GM18505 (cell line): ENCODE measurements around the gene GALNT16.

Experiments
- ATAC-seq: cut with Tn5 transposase; IDR thresholded peaks from one replicate; pipeline ENCODE4 v1.9.1; 2021; ENCODE audit not compliant: unreplicated experiment
- POLR2A ChIP-seq: IDR thresholded peaks from 4 replicates; pipeline ENCODE4 v1.6.1; 2011; ENCODE audit warnings: borderline replicate concordance; ENCODE audit not compliant: insufficient read depth, insufficient read length; ENCODE audit errors: extremely low read depth

Gene GALNT16

DNA sequence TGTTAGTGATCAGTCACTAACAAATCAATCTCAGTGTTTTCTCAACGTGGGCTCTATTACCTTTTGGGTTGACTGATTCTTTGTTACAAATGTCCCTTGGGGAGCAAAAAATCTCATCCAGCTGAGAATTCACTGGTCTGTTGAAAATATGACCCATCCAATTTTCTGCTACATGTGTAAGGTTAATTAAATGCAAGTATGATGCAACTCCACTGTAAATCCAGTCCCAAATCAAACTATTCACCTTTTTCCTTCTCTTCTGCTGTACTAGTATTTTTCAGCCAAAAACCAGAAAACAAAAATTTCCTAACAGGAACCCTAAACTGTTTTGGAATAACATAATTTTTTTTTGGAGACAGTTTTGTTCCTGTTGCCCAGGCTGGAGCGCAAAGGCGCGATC is 136.0 kb downstream of the GALNT16 start:
- no peak for TF ChIP-seq POLR2A
- no peak for ATAC-seq

- peak; percentile 88 for TF ChIP-seq POLR2A
- ATAC-seq = peak; percentile 81
These were observed 138.3 kb downstream of the GALNT16 start, which contains the start of the genes ERH and SLC39A9 for GRCh38 chr14:69398053-69398817. TSS of gene ERH (minus strand) at chr14:69398299. CDS start at chr14:69398233, 66 bp downstream. TSS of gene SLC39A9 (plus strand) at chr14:69398692. CDS start at chr14:69399370, 678 bp downstream.

DNA sequence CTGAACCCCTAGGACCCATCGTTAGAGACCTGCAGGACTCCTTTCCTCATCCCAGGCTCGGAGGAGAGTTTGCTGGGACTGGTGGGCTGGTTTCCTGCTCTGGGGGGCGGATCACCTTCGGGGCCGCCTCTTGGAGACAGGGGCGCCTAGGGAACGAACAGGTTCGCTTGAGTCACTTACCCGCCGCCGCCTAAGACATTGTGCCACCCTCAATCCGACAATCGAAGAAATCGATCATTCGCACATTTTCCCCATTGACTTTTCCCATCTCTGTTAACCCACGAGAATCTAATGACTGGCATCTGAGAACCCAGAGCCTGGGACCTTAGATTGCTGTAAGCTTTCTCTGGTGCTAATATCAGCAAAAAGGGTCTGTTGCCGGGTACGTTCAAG is 138.9 kb downstream of the GALNT16 start:
- no peak for TF ChIP-seq POLR2A
- peak; percentile 21 for ATAC-seq

DNA sequence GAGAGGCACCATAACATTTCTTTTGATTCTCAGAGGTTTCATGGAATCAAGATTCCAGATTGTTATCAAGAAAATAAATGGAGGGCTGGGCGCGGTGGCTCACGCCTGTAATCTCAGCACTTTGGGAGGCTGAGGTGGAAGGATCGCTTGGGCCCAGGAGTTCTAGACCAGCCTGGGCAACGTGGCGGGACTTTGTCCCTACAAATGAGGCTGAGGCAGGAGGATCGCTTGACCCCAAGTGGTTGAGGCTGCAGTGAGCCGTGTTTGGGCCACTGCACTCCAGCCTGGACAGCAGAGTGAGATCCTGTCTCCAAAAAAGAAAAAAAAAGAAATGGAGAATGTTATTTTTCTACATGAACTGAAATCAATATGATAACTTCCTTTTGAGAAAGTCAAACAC is 139.8 kb downstream of the GALNT16 start:
- TF ChIP-seq POLR2A = no peak
- no peak for ATAC-seq

DNA sequence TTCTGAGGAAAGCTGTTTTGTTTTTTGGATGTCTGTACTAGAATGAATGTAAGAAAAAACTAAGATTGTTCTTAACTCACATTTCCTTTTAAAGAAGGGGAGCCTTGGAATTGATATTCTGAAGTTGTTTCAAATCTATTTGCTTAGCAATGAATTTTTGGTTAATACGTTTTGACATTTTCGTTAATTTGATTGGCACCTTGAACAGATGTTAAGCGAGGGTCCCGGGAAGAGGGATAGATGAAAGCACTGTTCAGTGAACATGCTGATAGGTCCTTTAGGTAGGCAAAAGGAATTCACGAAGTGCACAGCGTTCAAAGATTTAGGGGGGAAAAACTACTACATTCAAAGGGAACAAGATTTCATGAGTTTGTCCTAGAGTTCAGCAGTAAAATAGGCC is 140.2 kb downstream of the GALNT16 start:
- no peak for ATAC-seq
- no peak for TF ChIP-seq POLR2A

DNA sequence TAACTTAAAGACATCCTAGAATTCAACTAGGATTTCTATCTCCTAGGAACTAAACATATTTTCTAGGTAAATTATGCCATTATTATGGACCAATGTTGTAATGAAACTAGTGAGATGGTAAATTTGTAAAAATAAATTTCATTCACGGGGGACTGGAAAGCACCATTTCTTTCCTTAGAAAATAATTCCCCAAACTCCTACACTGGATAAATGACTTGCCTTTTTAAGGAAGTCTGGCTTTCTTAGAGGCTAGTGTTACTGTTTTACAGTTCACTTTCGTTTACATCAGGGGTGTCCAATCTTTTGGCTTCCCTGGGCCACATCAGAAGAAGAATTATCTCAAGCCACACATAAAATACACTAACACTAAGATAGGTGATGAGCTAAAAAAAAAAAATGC is 141.9 kb downstream of the GALNT16 start:
- ATAC-seq = no peak
- no peak for TF ChIP-seq POLR2A

DNA sequence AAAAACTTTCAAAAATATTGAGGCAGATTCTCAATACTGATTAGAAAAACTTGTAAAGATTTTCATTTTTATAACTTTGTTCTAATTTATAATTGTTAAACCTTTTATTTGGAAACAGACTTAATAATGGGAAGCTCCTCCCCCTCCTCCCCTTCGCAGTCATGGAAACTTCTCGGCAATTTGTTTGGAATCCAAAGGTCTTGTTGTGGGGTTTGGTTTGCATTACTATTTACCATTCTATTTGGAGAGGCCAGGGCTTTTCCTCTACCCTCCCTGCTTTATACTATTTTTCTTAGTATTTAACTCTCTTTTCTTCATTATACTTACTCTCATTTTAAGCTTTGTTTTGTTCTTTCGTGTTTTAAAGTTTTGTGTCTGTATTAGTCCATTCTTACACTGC is 144.5 kb downstream of the GALNT16 start:
- TF ChIP-seq POLR2A = no peak
- no peak for ATAC-seq

DNA sequence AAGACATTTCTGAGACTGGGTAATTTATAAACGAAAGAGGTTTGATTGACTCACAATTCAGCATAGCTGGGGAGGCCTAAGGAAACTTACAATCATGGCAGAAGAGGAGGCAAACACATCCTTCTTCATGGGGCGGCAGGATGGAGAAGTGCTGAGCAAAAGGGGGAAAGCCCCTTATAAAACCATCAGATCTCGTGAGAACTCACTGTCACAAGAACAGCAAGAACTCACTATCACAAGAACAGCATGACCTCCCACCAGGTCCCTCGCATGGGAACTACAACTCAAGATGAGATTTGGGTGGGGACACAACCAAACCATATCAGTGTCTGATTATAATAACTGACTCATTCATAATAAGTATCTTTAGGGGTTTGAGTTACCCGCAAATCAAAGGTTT is 144.9 kb downstream of the GALNT16 start:
- ATAC-seq = no peak
- TF ChIP-seq POLR2A = no peak

- no peak for ATAC-seq
- TF ChIP-seq POLR2A = no peak
These were observed 145.8 kb downstream of the GALNT16 start for GRCh38 chr14:69405762-69406161.
